DMS79 (cell line): ENCODE data around the gene TMEM106C.

ENCODE experiments used
- DNase-seq: peaks from one replicate; lab custom pipeline; 2025; lab: John Stamatoyannopoulos, UW

TMEM106C gene

DNA sequence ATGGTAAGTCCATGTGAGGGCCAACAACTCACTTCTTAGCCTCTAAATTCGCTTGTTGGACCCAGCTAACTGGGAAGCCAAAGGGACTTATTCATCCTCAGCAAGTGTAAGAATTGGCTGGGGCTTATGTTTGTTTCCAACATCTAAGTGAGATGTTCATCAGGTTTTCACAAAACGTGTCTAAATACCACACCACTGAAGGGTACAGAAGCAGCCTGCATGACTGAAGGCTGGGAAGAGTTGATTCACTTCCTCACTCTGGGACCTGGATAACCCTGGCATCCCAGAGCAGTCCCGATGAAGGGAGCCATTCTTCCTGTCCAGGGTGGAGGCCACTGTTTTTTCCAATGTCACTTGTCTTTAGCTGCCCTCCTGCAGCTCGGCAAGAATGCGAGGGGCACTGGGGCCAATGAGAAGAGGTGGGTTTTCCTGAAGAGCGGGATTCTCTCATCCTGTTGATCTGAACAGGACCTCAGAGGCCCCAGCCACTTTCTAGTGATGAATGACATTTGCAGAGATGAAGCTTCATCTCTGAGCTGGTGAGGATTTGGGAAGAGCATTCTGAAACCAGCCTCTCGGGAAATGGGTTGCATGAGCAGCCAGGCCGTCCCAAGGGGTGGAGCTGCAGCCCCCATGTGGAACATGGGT, 53.1 kb downstream of the TMEM106C start:
- no peak for DNase-seq

DNA sequence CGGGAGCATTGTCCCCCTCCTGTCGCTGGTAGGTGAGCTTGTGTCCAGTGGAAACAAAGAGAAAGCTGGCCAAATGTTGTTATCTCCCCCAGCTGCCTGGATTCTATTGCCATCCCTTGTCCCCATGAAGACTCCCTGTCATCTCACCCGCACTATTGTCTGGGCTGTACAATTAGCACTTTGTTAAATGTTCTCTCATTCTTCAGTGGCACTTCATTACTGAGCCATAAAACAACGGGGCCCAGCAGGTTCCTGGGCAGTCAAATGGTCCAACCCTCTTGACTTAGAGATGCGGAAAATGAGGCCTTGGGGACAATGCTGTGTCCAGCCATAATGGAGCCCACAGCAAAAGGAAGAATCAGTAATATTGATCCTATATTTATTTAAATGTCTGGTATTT, 54.1 kb downstream of the TMEM106C start:
- no peak for DNase-seq

DNA sequence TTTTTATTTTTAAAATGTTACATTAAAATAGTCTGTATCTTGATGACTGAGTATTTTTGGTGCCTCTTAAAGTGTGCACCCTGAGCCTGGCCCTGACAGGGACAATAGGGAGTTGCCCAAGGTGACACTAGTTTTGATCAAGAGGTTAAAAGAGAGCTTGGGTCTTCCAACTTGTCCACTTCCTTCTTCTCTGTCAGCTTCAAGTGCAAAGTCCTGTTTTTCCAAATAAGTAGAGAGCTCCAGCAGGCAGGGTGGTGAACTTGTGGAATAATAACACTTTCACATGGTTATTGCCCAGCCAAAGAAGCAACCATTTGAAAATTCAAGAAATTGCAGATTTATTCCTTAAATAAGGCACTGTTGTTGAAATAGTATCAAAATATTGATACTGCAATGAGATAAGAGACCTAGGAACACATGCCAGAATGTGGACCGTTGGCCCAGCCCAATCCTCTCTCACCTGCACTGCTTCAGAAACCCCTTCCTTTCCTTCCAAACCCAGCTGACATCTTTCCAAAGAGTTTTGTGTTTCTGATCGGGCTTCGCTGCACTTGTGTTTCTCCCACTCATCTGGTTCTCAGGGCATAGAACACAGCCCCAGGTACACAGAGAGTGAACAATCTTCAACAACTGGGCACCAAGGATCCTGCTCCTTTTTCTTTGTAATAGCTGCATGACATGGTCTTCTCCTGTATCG, 54.7 kb downstream of the TMEM106C start:
- no peak for DNase-seq
